GM23338 (cell line): ENCODE results near the gene TENM3.

Experiments
- ETS1 ChIP-seq: IDR thresholded peaks from 2 replicates; pipeline ENCODE4 v1.6.1; 2016; ENCODE audit warnings: antibody characterized with exemption
- EZH2 ChIP-seq: fragments of 200-600 bp; sonication (generic); IDR thresholded peaks from one replicate; pipeline ENCODE4 v1.8.0; 2017; ENCODE audit warnings: antibody characterized with exemption, mild to moderate bottlenecking, low read depth; ENCODE audit not compliant: unreplicated experiment
- EZH2phosphoT487 ChIP-seq: fragments of 200-600 bp; sonication (generic); IDR thresholded peaks from one replicate; pipeline ENCODE4 v1.8.1; 2018; ENCODE audit warnings: antibody characterized with exemption; ENCODE audit not compliant: unreplicated experiment
- POLR2AphosphoS5 ChIP-seq: IDR thresholded peaks from 2 replicates; pipeline ENCODE4 v1.6.1; 2016; ENCODE audit warnings: antibody characterized with exemption, low read depth
- ZNF331 ChIP-seq: fragments of 250-450 bp; sonication (Bioruptor Pico); IDR thresholded peaks from 2 replicates; pipeline ENCODE4 v1.5.0; 2020; ENCODE audit warnings: low read depth, mild to moderate bottlenecking, moderate library complexity
- TF ChIP-seq, protein P1 (sequence below), 2 experiments: fragments of 200-600 bp in 1 of 2; sonication (generic) in 1 of 2; conservative IDR thresholded peaks; 2 replicates each; pipeline versions ENCODE4 v1.5.1 to v1.6.1; 2016 to 2017; ENCODE audit warnings: antibody characterized with exemption in 2 of 2, low read depth in 2 of 2, mild to moderate bottlenecking in 2 of 2, moderate library complexity in 1 of 2
- TF ChIP-seq, protein P2 (sequence below): IDR thresholded peaks from one replicate; pipeline ENCODE4 v1.6.1; 2018; ENCODE audit warnings: antibody characterized with exemption; ENCODE audit not compliant: unreplicated experiment

GRCh38 chr4:182416067-182416466, 172.9 kb downstream of the TENM3 start:
- TF ChIP-seq, protein P1, sequence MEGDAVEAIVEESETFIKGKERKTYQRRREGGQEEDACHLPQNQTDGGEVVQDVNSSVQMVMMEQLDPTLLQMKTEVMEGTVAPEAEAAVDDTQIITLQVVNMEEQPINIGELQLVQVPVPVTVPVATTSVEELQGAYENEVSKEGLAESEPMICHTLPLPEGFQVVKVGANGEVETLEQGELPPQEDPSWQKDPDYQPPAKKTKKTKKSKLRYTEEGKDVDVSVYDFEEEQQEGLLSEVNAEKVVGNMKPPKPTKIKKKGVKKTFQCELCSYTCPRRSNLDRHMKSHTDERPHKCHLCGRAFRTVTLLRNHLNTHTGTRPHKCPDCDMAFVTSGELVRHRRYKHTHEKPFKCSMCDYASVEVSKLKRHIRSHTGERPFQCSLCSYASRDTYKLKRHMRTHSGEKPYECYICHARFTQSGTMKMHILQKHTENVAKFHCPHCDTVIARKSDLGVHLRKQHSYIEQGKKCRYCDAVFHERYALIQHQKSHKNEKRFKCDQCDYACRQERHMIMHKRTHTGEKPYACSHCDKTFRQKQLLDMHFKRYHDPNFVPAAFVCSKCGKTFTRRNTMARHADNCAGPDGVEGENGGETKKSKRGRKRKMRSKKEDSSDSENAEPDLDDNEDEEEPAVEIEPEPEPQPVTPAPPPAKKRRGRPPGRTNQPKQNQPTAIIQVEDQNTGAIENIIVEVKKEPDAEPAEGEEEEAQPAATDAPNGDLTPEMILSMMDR (conservative IDR thresholded peaks at IDR 0.05; ENCODE audit: low read depth in 2 of 2): no peak
- no peak for TF ChIP-seq POLR2AphosphoS5
- no peak for TF ChIP-seq EZH2phosphoT487
- no peak for TF ChIP-seq EZH2
- no peak for TF ChIP-seq ZNF331 (CRISPR knock-in tag)
- TF ChIP-seq, protein P2, sequence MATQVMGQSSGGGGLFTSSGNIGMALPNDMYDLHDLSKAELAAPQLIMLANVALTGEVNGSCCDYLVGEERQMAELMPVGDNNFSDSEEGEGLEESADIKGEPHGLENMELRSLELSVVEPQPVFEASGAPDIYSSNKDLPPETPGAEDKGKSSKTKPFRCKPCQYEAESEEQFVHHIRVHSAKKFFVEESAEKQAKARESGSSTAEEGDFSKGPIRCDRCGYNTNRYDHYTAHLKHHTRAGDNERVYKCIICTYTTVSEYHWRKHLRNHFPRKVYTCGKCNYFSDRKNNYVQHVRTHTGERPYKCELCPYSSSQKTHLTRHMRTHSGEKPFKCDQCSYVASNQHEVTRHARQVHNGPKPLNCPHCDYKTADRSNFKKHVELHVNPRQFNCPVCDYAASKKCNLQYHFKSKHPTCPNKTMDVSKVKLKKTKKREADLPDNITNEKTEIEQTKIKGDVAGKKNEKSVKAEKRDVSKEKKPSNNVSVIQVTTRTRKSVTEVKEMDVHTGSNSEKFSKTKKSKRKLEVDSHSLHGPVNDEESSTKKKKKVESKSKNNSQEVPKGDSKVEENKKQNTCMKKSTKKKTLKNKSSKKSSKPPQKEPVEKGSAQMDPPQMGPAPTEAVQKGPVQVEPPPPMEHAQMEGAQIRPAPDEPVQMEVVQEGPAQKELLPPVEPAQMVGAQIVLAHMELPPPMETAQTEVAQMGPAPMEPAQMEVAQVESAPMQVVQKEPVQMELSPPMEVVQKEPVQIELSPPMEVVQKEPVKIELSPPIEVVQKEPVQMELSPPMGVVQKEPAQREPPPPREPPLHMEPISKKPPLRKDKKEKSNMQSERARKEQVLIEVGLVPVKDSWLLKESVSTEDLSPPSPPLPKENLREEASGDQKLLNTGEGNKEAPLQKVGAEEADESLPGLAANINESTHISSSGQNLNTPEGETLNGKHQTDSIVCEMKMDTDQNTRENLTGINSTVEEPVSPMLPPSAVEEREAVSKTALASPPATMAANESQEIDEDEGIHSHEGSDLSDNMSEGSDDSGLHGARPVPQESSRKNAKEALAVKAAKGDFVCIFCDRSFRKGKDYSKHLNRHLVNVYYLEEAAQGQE: no peak
- no peak for TF ChIP-seq ETS1
